AG04449 (cell line): ENCODE measurements around the gene IFITM5.

Source experiments
- CTCF ChIA-PET: fragments of 350-600 bp; formaldehyde crosslinking; extraction: SDS; loops from one replicate; lab custom pipeline; 2021; ENCODE audit warnings: antibody characterized with exemption; lab: Yijun Ruan, JAX
- POLR2A ChIA-PET: fragments of 400-600, 350-600 bp; formaldehyde crosslinking; extraction: SDS; loops from one replicate; lab custom pipeline; 2020; ENCODE audit warnings: antibody characterized with exemption, inconsistent platforms; lab: Yijun Ruan, JAX
- DNase-seq: peaks from one replicate; pipeline ENCODE4 v3.0.0-alpha.2; 2010; ENCODE audit warnings: low read depth, low spot score
- H3K4me3 ChIP-seq: 2 replicates; pipeline ENCODE4 v1.5.1; 2011; ENCODE audit warnings: low read depth, mild to moderate bottlenecking, control low read depth, low read length
- CTCF ChIP-seq: IDR thresholded peaks from one replicate; pipeline ENCODE4 v1.5.1; 2011; ENCODE audit warnings: mild to moderate bottlenecking, moderate library complexity, low read length, control low read depth, inconsistent platforms; ENCODE audit not compliant: insufficient read depth; ENCODE audit errors: missing control alignments

The IFITM5 gene

GRCh38 chr11:304061-304506 lies 4.8 kb upstream of the IFITM5 start:
- ChIA-PET CTCF (interaction anchor here (0.9 to 5.3 kb wide), 10 partner anchors 9 to 214 kb away, joined by 3 to 69 read pairs (median 16); partner anchors contain the start of genes B4GALNT4, IFITM1 and PGGHG), POLR2A (no interaction called here)
- no peak for TF ChIP-seq CTCF
- no peak overlapping the region for H3K4me3 ChIP-seq
- no peak for DNase-seq

- no peak for TF ChIP-seq CTCF
- POLR2A ChIA-PET = no interaction called here
- CTCF ChIA-PET = interaction anchor here (1.2 to 5.3 kb wide), 5 partner anchors 9 to 94 kb away, joined by 3 to 69 read pairs (median 17); partner anchors contain the start of gene PGGHG
- no peak for DNase-seq
- H3K4me3 ChIP-seq = no peak overlapping the region
Observed at GRCh38 chr11:303363-303762, 4.0 kb upstream of the IFITM5 start.

- POLR2A ChIA-PET = no interaction called here
- peak; percentile 33 for TF ChIP-seq CTCF
Observed at GRCh38 chr11:299951-300735, 817 bp upstream of the IFITM5 start.

GRCh38 chr11:298406-299065 lies 790 bp downstream of the IFITM5 start:
- no peak for DNase-seq
- no peak overlapping the region for H3K4me3 ChIP-seq
- no peak for TF ChIP-seq CTCF
- CTCF ChIA-PET = interaction anchor here (1.5 kb wide), 1 partner anchor 8 kb away, joined by 5 read pairs; no protein-coding TSS in a partner anchor
- POLR2A ChIA-PET = no interaction called here

More at GRCh38 chr11:299951-300735, 817 bp upstream of the IFITM5 start:
- H3K4me3 ChIP-seq = no peak overlapping the region
- CTCF ChIA-PET = no interaction called here
- DNase-seq = no peak

GRCh38 chr11:297586-298405 lies 1.5 kb downstream of the IFITM5 start:
- POLR2A ChIA-PET = no interaction called here
- no peak overlapping the region for H3K4me3 ChIP-seq
- DNase-seq = no peak
- no peak for TF ChIP-seq CTCF
- CTCF ChIA-PET = interaction anchor here (1.5 kb wide), 1 partner anchor 8 kb away, joined by 5 read pairs; no protein-coding TSS in a partner anchor
